Stimulated activated CD8-positive, alpha-beta memory T cell treated with anti-CD3 and anti-CD28 coated beads, Interleukin-2, amount 100 ng/mL, for 48 hours (primary cell): ENCODE measurements around the gene IGLL1.

Experiments used
- DNase-seq, 2 donors: peaks; one replicate each; pipeline ENCODE4 v3.0.0-alpha.2; 2020; ENCODE audit warnings: low read depth in 2 of 2

IGLL1 gene

DNA sequence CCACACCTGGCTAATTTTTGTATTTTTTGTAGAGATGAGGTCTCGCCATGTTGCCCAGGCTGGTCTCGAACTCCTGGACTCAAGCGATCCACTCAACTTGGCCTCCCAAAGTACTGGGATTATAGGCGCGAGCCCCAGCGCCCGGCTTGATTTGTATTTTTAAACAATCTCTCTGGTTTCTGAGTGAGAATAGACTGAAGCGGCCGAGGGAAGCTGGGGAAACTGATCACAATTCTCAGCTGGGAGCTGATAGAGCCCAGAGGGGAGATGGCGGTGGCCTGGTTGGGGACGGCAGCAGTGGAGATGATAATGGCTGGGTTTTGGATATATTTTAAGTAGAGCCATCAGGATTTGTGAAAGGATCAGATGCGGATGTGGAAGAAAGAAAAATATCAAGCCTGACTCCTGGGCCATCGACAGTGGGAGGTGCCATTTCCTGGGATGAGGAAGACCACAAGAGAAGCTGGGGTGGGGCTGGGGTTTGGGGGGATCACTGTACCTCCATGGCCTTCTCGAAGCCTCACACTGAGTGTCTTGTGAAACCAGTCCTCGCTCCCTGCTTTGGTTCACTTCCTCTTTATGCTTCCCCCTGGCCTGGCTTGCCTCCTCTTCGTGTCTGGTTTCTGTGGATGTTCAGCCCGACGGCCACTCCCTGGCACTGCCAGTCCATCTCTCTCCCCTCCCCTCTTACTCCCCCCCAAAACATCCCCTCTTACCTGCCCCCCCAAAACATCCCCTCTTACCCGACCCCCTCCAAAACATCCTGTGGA is 51.9 kb downstream of the IGLL1 start:
- DNase-seq = no peak

DNA sequence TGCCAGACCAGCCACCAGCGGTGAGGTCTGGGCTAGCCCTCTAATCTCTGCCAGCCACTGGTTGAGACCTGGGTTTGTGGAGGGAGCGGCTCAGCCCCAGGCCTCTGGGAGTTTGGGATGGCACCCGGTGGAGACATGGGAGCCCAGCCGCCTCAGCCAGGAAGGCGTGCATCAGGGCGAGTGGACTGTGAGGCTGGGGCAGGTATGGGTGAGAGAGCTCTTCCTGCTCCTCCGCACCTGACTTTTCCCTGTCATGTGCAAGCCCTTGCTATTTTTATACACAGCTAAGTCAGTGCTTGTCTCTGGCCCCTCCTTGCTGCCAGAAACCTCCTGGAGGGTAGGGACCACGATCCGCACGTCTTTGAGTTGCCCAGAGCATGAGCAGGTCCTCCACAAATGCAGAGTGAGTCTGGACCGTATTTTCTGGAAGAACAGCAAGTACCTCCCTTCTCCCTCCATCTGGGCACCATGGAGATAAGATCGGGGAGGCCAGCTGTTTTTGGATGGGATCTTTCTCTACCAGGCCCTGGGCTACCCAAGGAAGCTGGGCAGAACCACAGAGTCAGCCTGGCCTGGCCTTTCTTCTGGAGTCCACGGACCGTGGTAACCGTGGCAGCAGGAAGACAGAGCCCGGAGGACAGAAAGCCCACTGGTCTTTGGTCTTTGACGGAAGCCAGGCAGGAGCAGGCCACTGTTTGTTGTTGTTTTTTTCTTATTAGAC is 53.3 kb downstream of the IGLL1 start:
- no peak for DNase-seq

DNA sequence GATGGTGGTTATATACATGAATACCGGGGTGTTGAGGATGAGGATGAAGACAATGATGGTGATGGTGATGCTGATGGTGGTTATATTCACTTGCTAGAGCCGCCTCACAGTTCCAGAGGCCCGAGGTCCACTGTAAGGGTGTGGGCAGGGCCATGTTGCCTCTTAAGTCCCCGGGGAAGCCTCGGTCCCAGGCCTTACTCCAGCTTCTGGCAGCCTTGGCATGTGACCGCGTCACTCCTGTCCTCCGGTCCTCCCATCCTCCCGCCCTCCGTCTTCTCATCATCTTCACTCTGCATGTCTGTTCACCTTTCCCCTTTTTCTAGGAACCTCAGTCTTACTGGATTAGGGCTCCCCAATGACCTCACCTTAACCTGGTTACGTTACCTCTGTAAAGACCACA is 54.6 kb downstream of the IGLL1 start:
- no peak for DNase-seq

DNA sequence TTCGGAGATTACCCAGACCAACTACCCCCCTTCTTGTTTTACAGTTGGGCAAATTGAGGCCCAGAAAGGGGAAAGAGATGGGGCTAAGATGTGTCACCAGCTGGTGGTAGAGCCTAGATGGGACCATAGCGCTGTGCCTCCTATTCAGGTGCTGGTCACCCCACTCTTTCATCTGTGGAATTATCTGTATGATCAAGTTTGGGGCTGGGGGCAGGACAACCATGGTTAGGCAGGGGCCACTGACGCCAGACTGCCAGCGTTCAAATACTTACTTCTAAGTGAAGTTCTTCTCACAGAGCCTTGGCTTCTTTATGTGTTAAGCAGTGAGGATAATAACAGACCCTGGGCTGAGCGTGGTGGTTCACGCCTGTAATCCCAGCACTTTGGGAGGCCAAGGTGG is 55.9 kb downstream of the IGLL1 start:
- no peak for DNase-seq

DNA sequence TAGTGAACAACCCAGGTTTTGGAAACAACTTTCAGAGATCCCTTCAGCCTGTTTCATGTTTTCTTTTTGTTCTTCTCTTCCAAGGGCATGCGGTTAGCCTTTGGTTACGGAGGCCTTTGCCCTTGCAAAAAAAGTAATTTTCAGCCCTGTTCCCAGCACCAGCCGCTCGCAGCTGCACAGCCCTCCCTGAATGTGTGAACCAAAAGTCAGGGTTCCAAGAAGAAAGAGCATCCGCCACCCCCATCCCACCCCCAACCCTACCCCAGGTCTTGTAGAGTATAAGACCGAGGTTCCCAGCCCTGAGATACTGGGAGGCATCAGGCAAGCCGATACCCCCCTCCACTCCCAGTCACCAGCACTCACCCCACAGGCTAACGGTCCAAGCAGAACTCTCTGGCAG is 56.4 kb downstream of the IGLL1 start:
- DNase-seq = no peak
